SK-N-DZ (cell line): ENCODE results near the gene CMIP.
A peak's percentile ranks its signal among the peaks of the same experiment; 100 is the strongest.

Experiments used
- DNase-seq: peaks from one replicate; pipeline ENCODE4 v3.0.0-alpha.2; 2015; ENCODE audit warnings: low spot score

The CMIP gene

DNA sequence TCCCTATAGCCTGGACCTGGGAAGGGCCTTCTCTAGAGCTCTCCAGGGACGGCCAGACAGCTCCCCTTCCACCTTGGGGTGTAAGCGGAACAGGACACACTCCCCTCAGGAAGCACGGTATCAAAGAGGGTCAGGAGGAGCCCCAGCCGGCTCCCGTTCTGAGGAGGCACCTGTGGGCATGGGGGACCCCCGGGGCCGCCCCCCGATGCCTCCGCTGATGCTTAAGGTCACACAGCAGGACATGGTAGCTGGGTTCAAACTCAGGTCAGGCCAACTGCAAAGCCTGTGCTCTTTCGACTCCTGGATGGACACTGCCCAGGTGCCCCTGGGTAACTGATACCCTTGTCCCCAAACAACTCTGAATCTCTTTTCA, 49.8 kb downstream of the CMIP start:
- DNase-seq: no peak

DNA sequence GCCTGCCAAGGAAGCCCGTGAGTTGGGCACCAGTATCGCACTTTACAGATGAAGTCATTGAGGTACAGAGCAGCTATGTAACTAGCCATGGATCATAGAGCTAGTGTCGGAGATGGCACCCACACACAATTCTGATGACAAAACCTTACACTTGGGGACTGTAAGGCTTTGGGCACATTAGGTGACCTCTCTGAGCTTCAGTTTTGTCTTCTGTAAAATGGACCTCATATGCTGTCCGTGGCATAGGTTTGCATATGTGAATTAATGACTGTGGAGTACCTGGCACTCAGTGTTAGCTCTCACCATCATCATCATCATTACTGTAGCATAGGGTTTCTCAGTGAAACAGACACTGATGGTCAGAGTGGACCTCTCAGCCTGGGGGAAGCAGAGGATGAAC, 50.3 kb downstream of the CMIP start:
- DNase-seq: no peak

DNA sequence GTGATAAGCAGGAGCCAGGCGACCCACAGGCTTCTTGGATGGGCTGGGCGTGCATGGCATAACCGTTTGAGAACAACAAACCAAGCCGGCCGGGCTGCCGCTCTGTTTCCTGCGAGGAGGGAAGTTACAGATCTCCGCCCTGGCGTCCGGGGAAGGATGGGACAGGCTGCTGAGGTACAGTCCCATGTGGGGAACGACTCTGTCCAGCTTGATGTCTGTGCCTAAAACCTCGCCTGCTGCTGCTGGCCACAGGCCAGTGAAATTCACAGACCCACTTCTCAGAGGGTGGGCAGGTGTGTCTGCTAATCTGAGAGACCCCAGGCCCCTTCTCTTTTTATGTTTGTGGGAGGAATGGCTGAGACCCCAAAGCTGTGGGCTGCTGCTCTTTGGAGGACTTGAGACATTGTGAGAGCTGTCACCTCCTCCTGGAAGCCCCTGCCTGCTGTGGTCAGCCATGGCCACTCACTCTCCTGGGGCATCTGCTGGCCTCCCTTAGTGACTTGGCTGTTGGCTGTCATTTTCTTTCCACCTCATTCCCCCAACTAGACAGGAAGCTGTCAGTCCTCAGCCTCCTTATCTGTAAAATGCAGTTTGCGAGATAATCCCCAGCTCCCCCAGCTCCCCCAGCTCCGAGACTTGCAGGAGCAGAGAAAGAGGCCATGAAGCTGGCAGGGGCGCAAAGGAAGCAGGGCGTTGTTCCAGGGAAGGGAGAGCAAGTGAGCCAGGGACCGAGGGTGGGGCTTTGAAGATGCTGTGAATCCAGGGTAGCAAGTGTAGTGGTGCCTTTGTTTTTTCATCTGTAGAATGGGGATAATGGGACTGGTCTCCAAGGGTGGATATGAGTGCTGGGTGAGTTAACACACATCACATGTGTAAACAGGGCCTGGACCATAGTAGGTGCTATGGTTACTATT, 51.0 kb downstream of the CMIP start:
- no peak for DNase-seq

DNA sequence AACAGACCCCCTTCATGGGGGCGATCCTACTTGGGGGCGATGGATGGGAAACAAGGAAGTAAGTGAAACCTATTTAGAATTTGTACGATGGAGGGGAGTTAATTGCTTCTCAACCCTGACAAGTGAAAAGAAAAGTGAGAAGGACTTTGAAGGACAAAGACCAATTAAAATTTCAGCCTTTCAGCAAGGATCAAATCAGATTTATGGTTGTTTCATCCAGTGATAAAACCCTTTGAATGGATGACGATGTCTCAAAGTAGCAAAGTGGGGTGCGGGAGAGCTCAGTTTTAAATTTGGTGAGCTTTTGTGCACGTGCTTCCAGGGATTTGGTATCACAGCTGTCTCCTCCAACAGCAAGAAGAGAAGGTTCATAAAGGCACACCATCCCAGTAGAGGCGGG, 51.7 kb downstream of the CMIP start:
- no peak for DNase-seq

DNA sequence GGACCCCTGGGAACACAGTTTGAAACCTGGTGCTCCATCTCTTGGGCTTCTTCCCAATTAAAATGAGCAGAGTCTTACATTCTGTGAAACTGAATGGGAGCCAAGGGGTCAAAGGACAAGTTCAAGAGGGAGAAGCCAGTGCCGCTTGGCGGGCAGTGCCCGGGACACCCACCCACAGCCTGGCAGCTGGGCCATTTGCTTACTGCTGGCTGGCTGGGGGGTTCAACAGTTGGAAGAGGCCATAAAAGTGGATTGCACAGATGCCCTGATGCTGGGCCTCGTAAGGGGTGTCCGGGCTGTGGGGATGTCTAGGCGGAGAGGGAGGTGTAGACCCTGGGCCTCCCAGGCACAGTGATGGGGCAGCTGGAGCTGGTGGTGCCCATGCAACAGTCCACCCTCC, 52.1 kb downstream of the CMIP start:
- DNase-seq: no peak

DNA sequence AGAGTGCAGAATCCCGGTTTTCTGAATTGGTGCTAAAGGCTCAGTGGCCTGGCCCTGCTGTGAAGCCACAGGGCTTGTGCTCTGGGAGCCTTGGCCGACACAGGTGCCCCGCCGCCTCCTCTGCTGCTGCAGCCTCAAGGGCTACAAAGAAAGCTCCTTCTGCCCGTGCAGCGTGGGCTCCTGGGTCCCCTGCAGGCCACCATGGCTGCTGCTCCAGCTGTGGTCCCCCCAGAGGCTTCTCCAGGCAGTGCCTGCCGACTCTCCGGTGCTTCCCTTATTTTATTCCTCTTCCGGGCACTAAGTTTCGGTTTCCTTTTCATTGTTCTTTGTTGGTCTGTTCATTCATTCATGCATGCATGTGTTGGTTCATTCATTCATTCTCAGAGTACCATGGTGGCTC, 53.1 kb downstream of the CMIP start:
- no peak for DNase-seq

DNA sequence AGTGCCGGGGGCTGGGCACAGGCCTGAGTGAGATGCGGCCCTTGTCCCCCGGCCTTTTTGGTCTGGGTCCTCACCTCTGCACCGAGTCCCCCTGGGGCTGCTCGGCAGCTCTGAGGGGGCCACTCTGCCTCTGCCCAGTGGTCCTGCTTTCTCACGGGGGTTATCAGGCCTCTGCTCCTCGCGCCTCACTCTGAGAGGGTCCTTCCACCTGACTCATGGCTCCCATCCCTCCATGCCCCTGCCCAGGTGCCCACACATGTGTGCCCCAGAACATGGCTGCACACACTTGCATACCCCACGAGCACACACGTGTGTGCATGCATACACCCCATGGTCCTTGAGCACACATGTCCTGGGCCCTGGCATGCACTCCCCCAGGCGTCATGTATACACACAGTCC, 53.7 kb downstream of the CMIP start:
- no peak for DNase-seq

DNA sequence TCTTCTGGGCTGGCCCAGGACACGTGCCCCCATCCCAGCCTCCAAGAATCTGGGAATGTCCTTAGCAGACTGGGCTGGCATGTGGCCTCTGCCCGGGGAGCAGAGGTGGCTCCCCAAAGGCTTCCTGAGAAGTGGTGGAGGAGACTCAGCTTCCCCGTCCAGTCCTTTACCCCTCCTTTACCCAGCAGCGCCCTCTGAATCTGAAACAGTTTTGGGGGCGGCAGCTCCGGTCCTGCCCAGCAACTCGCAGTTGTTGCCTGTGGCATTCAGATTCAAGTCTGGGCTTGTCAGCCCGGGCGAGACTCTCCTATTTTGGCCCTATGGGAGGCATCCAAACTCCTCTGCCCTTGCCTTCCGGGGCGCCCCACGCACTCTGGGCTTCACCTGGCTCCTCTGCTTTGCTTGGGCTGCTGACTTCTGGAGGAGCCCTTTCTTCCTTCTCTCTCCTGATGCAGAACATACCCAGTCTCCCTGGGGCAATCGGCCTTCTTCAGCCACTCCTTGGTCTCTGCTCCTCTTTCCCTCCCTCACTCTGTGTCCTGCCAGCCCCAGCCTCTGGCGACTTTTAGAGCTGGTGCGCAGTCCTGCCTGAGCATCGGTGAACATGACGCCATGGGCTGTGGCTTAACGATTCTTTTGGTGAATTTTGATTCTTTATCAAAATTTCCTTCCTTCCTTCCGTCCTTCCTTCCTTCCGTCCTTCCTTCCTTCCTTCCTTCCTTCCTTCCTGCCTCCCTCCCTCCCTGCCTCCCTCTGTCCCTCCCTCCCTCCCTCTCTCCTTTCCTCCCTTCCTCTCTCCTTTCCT, 55.2 kb downstream of the CMIP start:
- no peak for DNase-seq

DNA sequence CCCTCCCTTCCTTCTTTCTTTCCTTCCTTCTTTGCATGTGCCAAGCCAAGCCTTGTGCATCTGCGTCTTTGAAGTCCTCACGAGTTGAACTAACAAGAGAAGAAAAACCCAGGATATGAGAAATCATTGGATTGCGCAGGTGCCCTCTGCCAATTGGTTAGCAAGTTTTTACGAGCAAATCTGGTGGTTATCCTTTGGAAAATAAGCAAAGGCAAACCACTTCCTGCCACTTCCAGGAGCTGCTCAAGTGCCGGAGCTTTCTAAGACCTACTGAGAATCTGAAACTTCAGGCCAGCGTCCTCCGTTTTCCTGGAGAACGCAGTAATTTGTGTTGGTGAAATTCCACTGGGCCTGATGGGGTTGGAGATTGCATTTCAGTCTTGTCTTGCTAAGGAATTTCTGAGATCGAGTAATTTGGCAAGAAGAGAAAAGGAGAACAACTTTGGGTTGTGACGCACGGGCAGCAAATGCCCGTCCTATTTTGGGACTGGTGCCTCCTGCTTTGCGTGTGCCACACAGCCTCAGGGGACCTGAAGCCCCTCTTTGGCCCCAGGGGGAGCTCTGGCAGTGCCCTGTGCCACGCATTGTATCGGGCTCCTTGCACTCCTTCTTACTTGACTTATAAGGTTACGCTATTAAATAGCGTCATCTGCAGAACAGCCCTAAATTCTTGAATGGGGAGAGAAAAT, 56.4 kb downstream of the CMIP start:
- no peak for DNase-seq

DNA sequence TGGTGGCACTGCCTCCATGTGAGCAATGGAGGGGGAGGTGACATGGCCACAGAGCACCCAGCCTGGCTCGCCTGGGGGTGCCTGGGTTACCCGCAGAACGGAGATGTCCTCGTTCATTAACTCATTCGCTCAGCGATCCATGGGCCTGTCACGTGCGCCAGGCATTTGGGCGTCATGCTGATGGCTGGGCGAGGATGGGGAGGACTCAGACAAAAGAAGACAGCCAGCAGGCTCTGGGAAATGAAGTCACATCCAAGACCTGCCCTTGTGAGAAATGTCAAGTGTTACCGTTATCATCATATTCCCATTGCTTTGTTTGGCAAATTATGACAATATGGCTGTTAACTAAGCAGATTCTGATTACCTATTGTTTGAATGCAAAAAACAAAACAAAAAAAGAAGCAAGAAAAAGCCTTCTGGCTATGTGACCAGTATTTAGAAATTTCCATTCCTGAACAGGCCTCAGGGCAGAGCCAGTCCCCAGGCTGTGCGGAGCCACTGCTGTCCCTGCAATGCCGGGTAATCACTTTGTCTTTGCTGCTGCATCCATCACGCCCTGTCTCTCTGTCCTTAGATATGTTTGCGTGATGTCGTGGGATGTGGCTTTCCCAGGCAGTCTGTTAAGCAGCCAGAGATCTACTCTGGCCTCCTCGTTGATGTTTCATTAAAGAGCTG, 57.9 kb downstream of the CMIP start:
- no peak for DNase-seq

DNA sequence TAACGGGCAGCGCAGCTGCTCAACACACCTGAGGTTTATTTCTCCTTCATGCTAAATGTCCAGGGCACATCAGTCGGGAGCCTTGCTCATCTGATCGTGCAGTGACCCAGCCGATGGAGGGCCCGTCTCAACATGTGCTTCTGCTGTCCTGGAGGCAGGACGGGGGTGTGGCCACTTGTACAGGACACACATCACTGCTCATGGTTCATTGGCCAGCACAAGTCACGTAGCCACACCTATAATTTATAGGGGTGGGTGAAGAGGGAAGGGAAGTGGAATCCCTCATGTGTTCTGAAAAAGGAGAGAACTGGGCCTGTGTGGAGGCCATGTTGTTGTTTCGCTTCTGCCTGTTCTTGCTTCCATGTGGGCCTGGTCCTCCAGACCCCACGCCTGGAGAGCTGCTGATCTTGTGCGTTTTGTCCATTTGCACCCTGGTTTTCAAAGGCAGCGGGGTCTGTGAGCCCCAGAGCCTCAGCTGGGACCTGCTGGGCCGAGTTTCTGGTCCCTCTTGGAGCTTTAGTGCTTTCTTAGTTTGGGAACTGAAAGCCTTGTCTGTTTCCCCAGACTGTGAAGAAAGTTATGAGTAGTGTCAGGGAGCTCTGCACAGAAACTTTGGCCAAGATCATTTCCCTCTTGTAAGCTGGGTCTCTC, 60.5 kb downstream of the CMIP start:
- DNase-seq: peak; percentile 45

DNA sequence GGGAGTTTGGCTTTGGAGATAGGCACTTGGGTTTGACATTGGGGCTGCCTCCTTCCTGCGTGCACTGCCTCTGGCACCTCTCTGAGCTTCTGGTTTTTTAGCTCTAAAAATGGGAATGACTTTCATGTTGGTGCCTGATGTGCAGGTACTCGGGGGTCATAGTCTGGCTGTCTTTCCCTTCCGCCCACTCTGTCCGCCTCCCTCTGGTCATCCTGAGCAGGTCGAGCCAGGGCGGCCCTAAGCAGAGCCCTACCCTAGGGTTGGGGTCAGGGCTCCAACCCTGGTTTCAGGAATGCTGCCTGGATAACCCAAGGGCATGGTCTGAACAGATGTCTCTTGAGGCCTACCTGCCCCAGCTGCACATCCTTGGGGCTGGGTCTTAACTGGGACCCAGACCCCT, 64.8 kb downstream of the CMIP start:
- DNase-seq: no peak

DNA sequence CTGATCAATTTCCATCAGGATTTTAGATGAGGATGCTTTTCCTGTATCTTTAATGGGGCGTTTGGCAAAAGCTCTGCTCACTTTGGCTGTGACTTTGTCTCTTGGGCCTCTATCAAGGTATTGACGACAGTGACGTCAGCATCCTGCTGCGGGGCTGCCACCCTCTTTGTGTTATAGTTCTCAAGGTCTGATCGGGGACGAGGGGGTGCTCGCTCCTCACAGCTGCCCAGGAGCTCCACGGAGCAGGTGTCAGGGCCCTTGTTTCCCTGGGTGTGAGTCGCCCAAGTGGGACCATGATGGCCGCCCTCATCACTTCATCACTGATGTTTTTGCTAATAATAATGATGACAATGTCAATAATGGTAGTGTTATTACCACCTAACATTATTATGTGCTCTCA, 65.4 kb downstream of the CMIP start:
- no peak for DNase-seq

DNA sequence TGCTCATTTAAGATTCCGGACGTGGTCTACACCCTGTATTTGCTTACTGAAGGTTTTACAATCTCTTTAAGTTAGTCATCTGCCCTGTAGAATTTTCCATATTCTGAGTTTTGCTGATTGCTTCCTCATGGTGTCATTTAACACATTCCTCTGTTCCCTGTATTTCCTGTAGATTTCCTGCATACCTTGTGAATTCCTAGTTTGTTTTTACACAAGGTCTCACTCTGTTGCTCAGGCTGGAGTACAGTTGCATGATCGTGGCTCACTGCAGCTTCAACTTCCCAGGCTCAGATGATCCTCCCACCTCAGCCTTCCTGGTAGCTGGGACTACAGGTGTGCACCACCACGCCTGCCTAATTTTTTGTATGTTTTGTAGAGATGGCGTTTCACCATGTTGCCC, 66.8 kb downstream of the CMIP start:
- no peak for DNase-seq

DNA sequence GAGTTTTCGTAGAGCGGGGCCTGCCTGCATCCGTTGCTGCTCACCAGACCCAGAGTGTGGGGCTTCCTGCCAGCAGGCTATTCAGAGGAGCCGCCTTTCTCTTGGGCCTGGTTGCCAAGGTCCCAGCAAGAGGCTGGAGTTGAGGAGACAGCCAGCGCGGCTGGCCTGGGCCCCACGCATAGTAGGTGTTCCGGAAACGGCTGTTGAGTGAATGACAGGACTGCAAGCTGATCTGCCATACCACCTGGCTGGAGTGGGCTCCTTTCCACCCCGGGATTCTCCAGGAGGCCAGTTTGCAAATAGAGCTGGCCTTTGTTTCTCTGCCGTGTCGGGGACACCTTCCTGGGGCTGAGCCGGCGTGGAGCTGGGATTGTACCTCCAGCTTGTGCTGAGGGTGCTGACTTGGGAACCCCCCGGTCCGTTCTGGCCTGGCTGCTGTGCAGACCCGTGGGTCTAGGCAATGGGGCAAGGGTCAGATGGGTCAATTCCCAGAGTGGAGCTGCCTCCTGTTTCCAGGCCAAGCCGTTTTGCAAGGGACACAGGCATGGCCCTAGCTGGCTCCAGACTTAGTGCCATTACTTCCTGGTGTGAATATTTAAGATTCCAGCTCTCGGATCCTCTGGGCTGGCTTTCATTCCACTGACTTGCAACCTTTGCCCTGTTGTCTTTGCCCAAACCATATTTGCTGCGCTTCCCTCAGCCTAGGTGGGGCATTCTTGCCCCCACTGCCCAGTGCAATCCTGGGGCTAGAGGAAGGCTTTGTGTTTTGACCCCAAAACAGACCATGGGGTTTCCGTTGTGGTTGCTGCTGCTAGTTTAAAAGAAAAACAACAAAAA, 68.8 kb downstream of the CMIP start:
- DNase-seq: no peak

DNA sequence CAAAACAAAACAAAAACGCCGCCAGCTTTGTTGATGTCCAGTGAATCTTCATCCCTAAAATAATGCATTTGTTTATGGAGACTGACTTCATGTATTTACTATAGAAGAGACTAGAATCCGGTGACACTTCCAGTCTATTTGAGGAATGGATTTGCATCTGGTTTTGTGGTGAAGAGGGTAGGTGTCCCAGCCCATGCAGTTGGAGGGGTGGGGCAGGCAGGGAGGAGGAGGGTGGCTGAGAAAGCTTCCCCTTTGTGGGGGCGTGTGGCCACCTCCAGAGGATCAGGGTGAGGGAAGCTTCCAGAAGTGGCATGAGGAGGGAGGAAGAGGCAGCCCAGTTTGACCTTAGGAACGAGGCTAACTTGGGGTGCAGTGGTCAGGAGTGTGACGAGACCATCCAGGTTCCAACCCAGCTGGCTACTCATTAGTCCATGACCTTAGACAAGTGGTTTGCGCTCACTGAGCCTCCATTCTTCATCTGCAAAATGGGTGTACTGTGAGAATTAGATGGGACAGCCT, 69.5 kb downstream of the CMIP start:
- no peak for DNase-seq

DNA sequence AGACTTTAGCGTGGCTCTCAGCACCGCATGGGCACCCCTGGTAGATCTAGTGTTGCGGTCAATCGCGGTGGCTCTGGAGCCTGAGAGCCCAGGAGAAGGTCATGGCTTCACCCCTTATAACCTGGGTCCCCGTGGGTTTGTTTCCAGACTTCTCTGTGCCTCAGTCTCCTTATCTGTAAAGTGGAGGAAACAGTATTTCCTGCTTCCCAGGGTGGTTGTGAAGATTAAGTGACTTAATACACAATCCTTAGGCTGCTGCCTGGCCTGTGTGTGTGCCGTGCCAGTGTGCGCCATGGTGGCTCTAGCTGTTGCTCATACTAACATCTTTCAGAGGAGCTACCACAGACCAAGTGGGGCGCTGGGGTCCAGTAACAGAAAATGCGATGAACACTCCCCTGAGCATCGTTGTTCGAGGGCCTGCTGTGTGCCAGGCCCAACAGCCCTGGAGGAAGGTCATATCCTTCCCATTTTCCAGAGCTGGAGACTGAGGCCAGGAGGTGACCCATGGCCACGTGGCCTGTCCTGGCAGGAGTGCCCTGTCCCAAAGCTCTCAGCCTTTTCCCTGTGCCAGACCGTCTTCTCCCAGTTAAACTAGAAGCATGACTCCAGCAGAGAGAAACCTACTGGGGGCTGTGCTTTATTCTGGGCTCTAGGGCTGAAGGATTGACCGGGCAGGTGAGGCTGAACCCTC, 70.1 kb downstream of the CMIP start:
- DNase-seq: no peak

DNA sequence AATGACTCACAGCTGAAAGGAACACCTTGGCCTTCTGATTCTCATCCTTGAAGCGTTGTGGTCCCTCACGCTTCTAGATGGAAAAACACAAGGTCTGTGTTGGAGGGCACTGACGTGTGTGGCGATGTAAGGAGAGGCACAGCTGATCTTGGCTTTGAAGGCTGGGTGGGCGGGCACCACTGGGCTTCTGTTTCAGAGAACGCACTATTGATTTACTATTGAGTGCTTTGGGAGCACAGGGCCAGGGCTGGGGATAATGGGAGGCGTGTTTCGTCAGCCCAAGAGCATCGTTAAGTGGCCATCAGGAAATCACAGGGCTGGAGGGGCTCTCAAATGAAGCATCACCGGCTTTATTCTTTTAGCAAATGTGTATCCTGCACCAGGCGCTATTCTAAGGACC, 70.7 kb downstream of the CMIP start:
- no peak for DNase-seq

DNA sequence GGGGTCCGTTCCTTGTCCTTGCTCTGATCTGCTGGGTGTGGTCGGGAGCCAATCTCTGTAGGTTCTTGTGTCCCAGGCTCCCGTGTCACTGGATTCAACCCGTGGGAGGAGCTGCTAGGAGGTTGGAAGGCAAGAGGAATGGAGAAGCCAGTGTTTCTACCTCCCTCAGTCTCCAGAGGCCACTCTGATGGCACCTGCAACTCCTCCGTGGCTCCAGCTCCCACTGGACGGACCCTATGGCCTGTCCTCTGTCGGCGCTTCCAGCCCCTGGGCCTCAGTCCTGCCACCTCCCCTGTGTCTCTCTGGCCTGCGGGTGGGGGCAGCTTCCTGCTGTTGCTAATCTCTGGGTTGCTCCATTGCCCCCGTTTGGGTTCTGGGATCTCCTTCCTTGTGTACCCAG, 71.1 kb downstream of the CMIP start:
- DNase-seq: no peak
